ENCODE measurements around the gene YPEL5. TPM values are rescaled to one million over a fixed set of nuclear protein-coding genes. Genes with fewer than 3 reads are reported as not detected.

Gene YPEL5
- total RNA-seq, 1 experiment from 2014 or later, result 37.7 TPM

DNA sequence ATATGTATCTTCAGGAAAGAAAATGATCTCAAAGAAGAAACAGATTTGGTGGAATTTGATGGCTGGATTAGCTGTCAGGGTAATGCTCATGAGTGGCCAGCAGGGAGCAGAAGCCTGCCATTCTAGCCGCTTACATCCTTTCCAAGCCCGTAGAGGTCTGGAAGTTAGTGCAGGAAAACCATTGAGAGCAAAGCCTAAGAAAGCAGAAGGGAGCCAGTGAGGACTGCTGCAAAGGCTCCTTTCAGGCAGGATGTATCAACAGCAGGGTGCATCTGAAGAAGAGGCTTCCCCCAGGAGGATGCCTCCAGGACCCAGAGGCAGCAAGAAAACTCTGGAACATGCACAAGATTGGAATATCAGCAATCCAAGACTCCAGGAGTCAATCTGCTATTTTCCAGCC, 61.6 kb downstream of the YPEL5 start:
- Histone ChIP-seq H3K9me3 (no peaks in the 10 kb centered on the region), H3K4me3 (no peak overlapping the region), H3K27me3 (no peaks in the 10 kb centered on the region), H3K36me3 (no peaks in the 10 kb centered on the region)
- peak; percentile 58 for DNase-seq

DNA sequence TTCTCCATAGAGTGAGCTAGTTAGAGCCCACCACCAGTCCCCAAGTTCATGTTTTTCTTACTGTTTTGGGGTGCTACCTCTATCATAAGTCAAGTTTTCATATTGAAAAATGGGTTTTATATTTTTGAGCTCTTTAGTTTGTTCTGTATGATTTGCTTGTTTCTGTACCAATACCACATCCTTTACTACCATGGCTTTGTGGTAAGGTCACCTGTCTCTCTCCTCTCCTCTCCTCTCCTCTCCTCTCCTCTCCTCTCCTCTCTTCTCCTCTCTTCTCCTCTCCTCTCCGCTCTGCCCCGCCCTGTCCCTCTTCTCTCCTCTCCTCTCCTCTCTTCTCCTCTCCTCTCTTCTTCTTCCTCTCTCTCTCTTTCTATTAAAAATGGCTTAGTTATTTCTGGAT, 62.4 kb downstream of the YPEL5 start:
- Histone ChIP-seq H3K27me3 (no peaks in the 10 kb centered on the region), H3K4me3 (no peak overlapping the region), H3K9me3 (no peaks in the 10 kb centered on the region), H3K36me3 (no peaks in the 10 kb centered on the region)
- no peak for DNase-seq

Other genes starting within 250 kb of the YPEL5 start
- not detected in 2 replicates for gene ALK, start 225.4 kb upstream of the YPEL5 start, total RNA-seq (2014; rRNA removed; shearing (Covaris generic); ENCODE audit: low replicate concordance)
- 21.5 and 60.0 TPM in 2 replicates for gene LBH, start 84.5 kb downstream of the YPEL5 start, total RNA-seq (2014; rRNA removed; shearing (Covaris generic); ENCODE audit: low replicate concordance)

Data from MG63 (cell line).